Muscle layer of colon (tissue), 2 donors: Measurements from ENCODE around the gene KIAA0825.

Experiments
- H3K27ac ChIP-seq: one replicate; pipeline ENCODE4 v1.7.0; 2013; ENCODE audit warnings: low read depth, mild to moderate bottlenecking, low read length, moderate library complexity
- H3K27me3 ChIP-seq, 2 donors: one replicate each; pipeline ENCODE4 v1.7.0; 2013; ENCODE audit warnings: low read length in 2 of 2, mild to moderate bottlenecking in 2 of 2; ENCODE audit not compliant: insufficient read depth in 2 of 2, control insufficient read depth in 1 of 2
- H3K36me3 ChIP-seq: one replicate; pipeline ENCODE4 v1.7.0; 2013; ENCODE audit warnings: mild to moderate bottlenecking, low read length; ENCODE audit not compliant: insufficient read depth
- H3K4me1 ChIP-seq: one replicate; pipeline ENCODE4 v1.7.0; 2013; ENCODE audit warnings: mild to moderate bottlenecking, low read length; ENCODE audit not compliant: insufficient read depth
- H3K4me3 ChIP-seq, 2 donors: one replicate each; pipeline ENCODE4 v1.7.0; 2013; ENCODE audit warnings: low read length in 2 of 2, low read depth in 1 of 2, mild to moderate bottlenecking in 1 of 2, moderate library complexity in 1 of 2
- H3K9ac ChIP-seq: one replicate; pipeline ENCODE4 v1.7.0; 2013; ENCODE audit warnings: low read length
- H3K9me3 ChIP-seq: one replicate; pipeline ENCODE4 v1.7.0; 2013; ENCODE audit warnings: mild to moderate bottlenecking, low read length
- donor health status: abdominal sarcoma.
- donor health status: Adenocarcinoma of cecum.

KIAA0825 gene

GRCh38 chr5:94228791-94229190 lies 389.6 kb downstream of the KIAA0825 start:
- no peaks in the 10 kb centered on the region for H3K27me3 ChIP-seq

DNA sequence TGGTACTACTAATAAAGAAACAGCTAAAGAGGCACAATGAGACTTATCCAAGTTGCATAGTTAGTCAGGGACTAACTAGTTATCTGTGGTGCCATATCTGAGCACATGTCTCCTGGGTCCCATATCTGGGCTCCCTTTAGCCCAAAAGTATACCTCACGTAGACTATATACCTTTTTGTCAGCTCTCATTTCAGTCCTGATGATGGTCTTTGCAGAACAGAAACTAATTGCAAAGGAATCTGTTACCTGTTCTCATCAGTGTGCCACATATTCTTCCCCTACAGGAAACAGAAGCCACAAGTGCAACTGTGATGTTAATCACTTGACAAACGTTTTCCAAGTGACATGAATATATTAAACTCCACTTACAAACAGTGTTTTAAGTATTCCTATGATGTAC lies 395.2 kb downstream of the KIAA0825 start:
- Histone ChIP-seq H3K36me3 (no peaks in the 10 kb centered on the region), H3K27ac (no peak overlapping the region), H3K9me3 (no peaks in the 10 kb centered on the region), H3K4me1 (no peaks in the 10 kb centered on the region), H3K27me3 (no peaks in the 10 kb centered on the region), H3K4me3 (no peak overlapping the region), H3K9ac (no peak overlapping the region)

More at GRCh38 chr5:94228791-94229190, 389.6 kb downstream of the KIAA0825 start:
- Histone ChIP-seq H3K4me3 (no peak overlapping the region), H3K9ac (no peak overlapping the region), H3K4me1 (no peaks in the 10 kb centered on the region), H3K36me3 (no peaks in the 10 kb centered on the region), H3K27ac (no peak overlapping the region), H3K9me3 (no peaks in the 10 kb centered on the region)

GRCh38 chr5:94218374-94218773 lies 400.0 kb downstream of the KIAA0825 start:
- H3K4me1 ChIP-seq = no peaks in the 10 kb centered on the region
- H3K36me3 ChIP-seq = no peaks in the 10 kb centered on the region
- H3K4me3 ChIP-seq = no peak overlapping the region
- H3K27ac ChIP-seq = no peak overlapping the region
- H3K9ac ChIP-seq = no peak overlapping the region
- no peaks in the 10 kb centered on the region for H3K27me3 ChIP-seq
- H3K9me3 ChIP-seq = no peaks in the 10 kb centered on the region

GRCh38 chr5:94217745-94218144 lies 400.7 kb downstream of the KIAA0825 start:
- H3K27me3 ChIP-seq = no peaks in the 10 kb centered on the region
- no peaks in the 10 kb centered on the region for H3K36me3 ChIP-seq
- H3K4me1 ChIP-seq = no peaks in the 10 kb centered on the region
- no peak overlapping the region for H3K9ac ChIP-seq
- H3K9me3 ChIP-seq = no peaks in the 10 kb centered on the region
- H3K27ac ChIP-seq = no peak overlapping the region
- no peak overlapping the region for H3K4me3 ChIP-seq

DNA sequence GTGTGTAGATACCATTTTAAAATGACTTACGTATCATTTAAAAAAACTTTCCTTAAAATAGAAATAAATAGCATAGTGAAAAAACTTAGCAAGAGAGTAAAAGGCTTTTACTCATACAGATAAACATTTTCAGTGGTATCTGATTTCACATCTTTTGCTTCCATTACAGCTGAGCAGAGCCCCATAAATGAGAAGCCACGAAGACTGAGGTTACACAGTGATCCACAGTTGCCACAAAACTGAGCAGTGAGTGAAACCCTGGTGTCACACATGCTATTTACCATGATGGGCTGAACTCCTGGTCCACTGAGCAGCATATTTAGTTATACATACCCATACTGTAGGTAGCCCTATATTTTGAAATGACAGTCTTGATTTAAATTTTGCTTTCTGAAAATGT lies 401.2 kb downstream of the KIAA0825 start:
- no peaks in the 10 kb centered on the region for H3K9me3 ChIP-seq
- H3K27me3 ChIP-seq = no peaks in the 10 kb centered on the region
- no peak overlapping the region for H3K4me3 ChIP-seq
- H3K27ac ChIP-seq = no peak overlapping the region
- no peak overlapping the region for H3K9ac ChIP-seq
- no peaks in the 10 kb centered on the region for H3K4me1 ChIP-seq
- no peaks in the 10 kb centered on the region for H3K36me3 ChIP-seq

DNA sequence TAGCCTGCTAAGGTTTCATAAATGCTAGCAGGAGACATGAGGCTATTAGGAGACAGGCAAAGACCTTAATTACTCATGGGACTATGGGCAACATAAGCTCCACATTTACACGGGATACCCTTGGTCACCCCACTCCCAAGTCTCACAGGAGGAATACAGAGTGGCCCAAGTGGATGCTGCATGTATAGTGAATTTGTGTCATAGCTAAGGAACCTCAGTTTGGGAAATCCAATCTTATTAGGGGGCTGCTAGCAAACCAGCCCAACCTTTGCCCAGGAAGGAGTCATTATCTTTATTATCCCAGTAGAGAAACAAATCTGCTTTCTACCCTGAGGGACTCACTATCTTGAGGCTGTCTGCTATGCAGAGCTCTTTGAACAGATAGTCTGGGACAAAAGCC lies 405.9 kb downstream of the KIAA0825 start:
- Histone ChIP-seq H3K9me3 (no peaks in the 10 kb centered on the region), H3K27ac (no peak overlapping the region), H3K4me3 (no peak overlapping the region), H3K4me1 (no peaks in the 10 kb centered on the region), H3K9ac (no peak overlapping the region), H3K36me3 (no peaks in the 10 kb centered on the region), H3K27me3 (no peaks in the 10 kb centered on the region)

GRCh38 chr5:94209774-94210355 lies 408.5 kb downstream of the KIAA0825 start:
- Histone ChIP-seq H3K27ac (no peak overlapping the region), H3K9me3 (no peaks in the 10 kb centered on the region), H3K4me3 (no peak overlapping the region), H3K36me3 (no peaks in the 10 kb centered on the region), H3K27me3 (no peaks in the 10 kb centered on the region), H3K4me1 (no peaks in the 10 kb centered on the region), H3K9ac (no peak overlapping the region)

- Histone ChIP-seq H3K4me1 (no peaks in the 10 kb centered on the region), H3K9ac (no peak overlapping the region), H3K9me3 (no peaks in the 10 kb centered on the region), H3K27me3 (no peaks in the 10 kb centered on the region), H3K36me3 (no peaks in the 10 kb centered on the region), H3K27ac (no peak overlapping the region), H3K4me3 (no peak overlapping the region)
These were observed 409.1 kb downstream of the KIAA0825 start for GRCh38 chr5:94209272-94209671.

GRCh38 chr5:94199566-94199965 lies 418.8 kb downstream of the KIAA0825 start:
- Histone ChIP-seq H3K4me3 (no peak overlapping the region), H3K27me3 (no peaks in the 10 kb centered on the region), H3K9me3 (no peaks in the 10 kb centered on the region), H3K36me3 (no peaks in the 10 kb centered on the region), H3K27ac (no peak overlapping the region), H3K4me1 (no peaks in the 10 kb centered on the region), H3K9ac (no peak overlapping the region)

DNA sequence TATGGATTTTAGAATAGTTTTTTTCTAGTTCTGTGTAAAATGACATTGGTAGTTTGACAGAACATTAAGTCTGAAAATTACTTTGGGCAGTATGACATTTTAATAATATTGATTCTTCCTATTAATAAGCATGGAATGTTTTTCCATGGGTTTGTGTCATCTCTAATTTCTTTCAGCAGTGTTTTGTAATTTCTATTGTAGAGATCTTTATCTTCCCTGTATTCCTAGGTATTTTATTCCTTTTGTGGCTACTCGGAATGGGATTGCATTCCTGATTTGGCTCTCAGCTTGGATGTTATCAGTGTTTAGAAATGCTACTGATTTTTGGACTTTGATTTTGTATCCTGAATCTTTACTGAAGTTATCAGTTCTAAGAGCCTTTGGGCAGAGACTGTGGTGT lies 420.4 kb downstream of the KIAA0825 start:
- no peak overlapping the region for H3K9ac ChIP-seq
- H3K4me3 ChIP-seq = no peak overlapping the region
- no peaks in the 10 kb centered on the region for H3K36me3 ChIP-seq
- no peaks in the 10 kb centered on the region for H3K27me3 ChIP-seq
- H3K4me1 ChIP-seq = no peaks in the 10 kb centered on the region
- no peaks in the 10 kb centered on the region for H3K9me3 ChIP-seq
- H3K27ac ChIP-seq = no peak overlapping the region

GRCh38 chr5:94196953-94197352 lies 421.5 kb downstream of the KIAA0825 start:
- no peaks in the 10 kb centered on the region for H3K9me3 ChIP-seq
- no peaks in the 10 kb centered on the region for H3K4me1 ChIP-seq
- H3K36me3 ChIP-seq = no peaks in the 10 kb centered on the region
- H3K27me3 ChIP-seq = no peaks in the 10 kb centered on the region
- no peak overlapping the region for H3K9ac ChIP-seq
- no peak overlapping the region for H3K4me3 ChIP-seq
- H3K27ac ChIP-seq = no peak overlapping the region

DNA sequence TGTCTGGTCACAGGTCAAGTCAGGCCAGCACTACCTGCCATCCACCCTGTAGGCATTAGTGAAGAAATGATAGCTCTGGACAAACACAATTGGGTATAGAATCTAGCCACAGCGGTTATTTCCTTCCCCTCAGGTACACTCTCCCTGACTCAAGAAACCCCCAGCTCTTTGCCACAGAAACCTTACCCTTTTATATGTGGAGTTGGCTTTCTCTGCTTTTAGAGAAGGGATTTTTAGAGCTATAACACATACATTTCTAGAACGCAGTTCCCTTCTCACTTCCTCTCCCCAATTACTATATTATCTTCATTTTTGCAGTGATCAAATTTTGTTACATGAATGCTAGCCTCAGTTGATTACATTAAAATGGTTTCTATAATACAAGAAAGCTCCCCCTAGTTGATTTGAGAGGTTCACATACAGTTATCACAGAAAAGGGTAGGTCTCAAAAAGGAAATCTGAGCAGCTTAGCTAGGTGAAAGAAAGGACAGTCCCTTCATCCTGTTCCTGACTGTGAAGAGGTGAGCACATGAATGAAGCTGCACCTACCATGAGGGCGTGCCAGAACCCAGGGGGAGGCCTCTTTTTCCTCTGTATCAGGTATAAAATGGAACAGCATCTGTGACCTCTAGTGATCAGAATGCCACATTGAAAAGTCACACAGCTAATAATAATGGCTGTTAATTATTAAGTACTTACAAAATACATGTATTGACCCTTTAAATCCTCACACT lies 425.6 kb downstream of the KIAA0825 start:
- no peak overlapping the region for H3K27ac ChIP-seq
- H3K9ac ChIP-seq = no peak overlapping the region
- H3K9me3 ChIP-seq = no peaks in the 10 kb centered on the region
- no peaks in the 10 kb centered on the region for H3K27me3 ChIP-seq
- no peaks in the 10 kb centered on the region for H3K36me3 ChIP-seq
- H3K4me1 ChIP-seq = no peaks in the 10 kb centered on the region
- H3K4me3 ChIP-seq = no peak overlapping the region
